Left ventricle myocardium superior (tissue), 1 donor: ENCODE measurements around the gene HLA-DPB1. TPM values are rescaled to one million over a fixed set of nuclear protein-coding genes. Genes with fewer than 3 reads are reported as not detected.
"Not testable (repeated sequence)": the region's sequence is repeated elsewhere in the genome, so short reads cannot be mapped to it uniquely, and the experiment has no call there.

Experiments used
- ATAC-seq: fragments of 200-7000 bp; cut with Tn5 transposase; one replicate; pipeline ENCODE4 v1.9.1; 2020; ENCODE audit warnings: mild to moderate bottlenecking, moderate library complexity
- DNase-seq: peaks from one replicate; pipeline ENCODE4 v3.0.0-alpha.2; 2020
- intact Hi-C: fragments of 100-400 bp; cut with micrococcal nuclease; formaldehyde crosslinking; loops from one replicate; pipeline ENCODE4 v1.11.0; 2022
- long read RNA-seq: library from polyadenylated mRNA; unstranded; transcript quantifications from one replicate; pipeline ENCODE4 v2.0.0, GENCODE V29; 2021
- total RNA-seq: library from RNA; stranded (reverse); fragmentation: NEBNext Ultra II Directional; extraction: Animal tissue kit (Norgen Biotek cat#: 25700); gene quantifications from one replicate; pipeline ENCODE4 v1.2.1, GENCODE V29; 2021
- donor health status: DM: no; HTN: yes; CAD: no; lungs with severe emphysema.

The HLA-DPB1 gene
- 41.5 TPM for total RNA-seq
- long read RNA-seq, transcript HLA-DPB1-211 (6 exons, 1,560 nt), result major isoform, 28 of 42 reads
- long read RNA-seq, partial matches to known transcripts, result 12 of 42 reads
- long read RNA-seq, other reads (novel, unspliced or antisense), result 1 of 42 reads

DNA sequence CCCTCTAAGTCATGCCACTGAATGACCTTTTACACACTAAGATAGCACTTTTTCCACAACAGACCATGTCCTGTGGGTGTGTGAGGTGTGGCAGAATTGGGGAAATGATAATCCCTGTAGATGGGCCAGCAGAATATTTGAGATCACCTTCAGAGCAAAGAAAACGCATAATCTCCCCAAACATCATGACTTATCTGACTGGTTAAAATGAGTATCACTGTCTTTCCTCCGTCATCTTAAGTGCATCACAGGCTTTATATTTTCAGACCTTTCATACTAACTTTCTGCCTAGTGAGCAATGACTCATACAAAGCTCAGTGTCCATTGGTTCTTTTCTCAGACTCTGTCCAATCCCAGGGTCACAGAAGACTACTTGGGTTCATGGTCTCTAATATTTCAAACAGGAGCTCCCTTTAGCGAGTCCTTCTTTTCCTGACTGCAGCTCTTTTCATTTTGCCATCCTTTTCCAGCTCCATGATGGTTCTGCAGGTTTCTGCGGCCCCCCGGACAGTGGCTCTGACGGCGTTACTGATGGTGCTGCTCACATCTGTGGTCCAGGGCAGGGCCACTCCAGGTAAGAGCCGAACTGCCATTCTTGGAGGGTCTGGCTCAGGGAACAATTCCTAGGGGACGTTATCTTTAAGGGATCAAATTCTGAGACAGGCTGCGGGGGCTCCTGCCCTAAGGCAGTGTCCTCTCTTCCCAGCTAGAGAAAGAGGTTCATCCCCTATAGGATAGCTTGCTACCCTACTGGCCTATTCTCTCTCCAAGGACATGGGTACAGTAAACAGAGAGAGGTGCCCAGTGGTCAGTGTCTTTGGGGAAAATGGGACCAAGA, at the start of gene HLA-DPB1:
TSS of gene HLA-DPB1 (plus strand) at position 423 of the 838 bp plus-strand sequence. CDS start at position 475, 52 bp downstream.
- no peak for DNase-seq
- peak; percentile 73 for ATAC-seq
- intact Hi-C loops, result no loop called here

DNA sequence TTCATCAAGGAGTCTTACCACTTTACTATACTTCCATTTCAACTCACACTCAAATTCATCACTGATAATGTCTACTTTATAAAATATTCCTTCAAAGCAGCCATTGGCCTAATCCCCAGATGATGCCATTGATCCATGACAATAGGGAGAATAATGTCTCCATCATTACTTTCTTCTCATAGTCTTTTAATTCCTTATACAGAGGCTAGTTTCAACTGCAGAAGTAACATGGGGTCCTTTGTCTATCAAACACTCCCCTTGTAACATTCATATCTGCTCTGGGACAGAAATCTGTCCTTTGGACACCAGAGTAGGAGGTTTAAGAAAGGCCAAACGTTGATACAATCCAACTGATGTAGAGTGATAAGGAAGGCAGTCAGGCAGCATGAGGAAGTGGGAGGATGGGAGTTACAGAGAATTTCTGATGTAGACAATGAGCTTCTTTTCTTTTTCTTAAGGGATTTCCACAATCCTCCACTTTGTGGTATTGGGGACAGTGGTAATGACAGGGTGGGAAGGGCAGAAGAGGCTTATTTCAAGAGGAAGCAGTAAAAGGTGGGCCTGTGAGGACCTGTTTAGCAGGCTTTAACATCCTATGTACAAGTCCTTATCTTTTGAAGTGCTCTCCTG, 47.5 kb upstream of the HLA-DPB1 start:
- ATAC-seq, result no peak

DNA sequence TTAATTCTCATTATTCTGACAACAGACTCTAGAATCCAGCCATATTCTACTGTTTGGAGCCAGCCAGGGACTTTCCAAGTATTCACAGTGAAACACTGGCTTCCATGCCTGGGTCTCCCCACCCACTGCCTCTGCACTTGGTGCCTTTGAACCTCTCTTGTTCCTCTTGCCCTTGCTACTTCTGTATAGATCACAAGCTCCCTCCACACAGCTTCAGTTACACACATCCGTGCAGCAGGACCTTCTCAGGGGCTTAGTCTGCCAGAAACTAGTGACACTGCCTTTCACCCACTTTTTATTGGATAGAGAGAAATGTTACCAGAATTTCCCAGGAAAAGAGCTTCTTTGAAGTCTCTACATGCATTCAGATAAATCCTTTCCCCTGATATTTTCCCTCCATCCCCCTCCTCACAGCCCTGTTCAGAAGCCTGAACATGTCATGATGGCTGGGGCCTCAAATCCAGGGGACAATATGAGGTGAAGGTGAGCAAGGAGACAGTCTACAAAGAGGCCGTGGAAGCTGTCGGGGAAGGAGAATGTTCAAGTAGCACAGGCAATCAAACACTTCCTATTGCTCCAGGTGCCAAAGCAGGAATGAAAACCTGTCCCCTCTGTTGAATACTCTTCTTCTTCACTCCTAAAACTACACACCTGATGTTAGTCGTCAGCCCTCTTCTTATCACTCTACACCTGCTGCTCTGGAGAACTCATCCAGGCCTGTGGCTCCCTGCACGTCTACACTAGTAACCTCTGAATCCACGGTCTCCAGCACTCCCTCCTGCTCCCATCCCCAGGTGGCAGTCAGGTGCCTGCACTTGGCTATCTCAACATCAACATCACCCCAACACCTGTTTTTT, 46.2 kb upstream of the HLA-DPB1 start:
- peak; percentile 87 for ATAC-seq
- DNase-seq, result no peak
- intact Hi-C loops, result no loop called here

More for the DNA sequence above, 47.5 kb upstream of the HLA-DPB1 start:
- intact Hi-C loops, result no loop called here
- DNase-seq, result no peak

DNA sequence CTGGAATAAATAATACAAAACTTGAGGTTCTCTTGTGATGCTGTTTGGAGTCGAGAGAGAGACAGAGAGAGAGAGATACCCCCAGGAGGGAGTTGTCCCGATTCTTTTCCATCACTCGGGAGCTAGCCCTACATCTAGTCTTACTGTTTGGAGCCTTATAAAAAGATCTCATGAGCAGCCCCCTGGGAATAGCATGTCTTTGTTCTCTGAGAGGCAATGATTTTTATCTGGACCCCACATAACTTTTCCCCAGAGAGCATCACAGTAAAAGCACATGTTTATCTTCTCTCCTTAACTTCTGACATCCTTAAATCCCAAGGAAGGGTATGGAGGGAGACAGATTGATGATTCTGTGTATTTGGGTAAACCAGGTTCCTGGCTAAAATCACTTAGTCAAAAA, 45.5 kb upstream of the HLA-DPB1 start:
- intact Hi-C loops, result no loop called here
- ATAC-seq, result no peak
- no peak for DNase-seq

DNA sequence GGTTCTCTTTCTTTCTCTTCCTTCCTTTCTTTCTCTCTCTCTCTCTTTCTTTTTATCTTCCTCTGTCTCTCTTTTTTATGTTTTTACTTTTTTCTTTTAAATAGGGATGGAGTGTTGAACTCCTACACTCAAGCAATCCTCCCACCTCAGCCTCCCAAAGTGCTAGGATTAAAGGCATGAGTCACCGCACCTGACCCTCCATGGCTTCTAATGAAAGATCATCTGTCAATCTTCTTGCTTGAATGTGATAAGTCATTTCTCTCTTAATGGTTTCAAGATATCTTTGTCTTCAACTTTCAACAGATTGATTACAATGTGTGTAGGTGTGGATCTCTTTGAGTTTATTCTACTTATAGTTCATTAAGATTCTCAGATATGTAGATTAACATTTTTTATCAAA, 41.2 kb upstream of the HLA-DPB1 start:
- ATAC-seq (no peak), DNase-seq (no peak)
- intact Hi-C loops, result no loop called here

DNA sequence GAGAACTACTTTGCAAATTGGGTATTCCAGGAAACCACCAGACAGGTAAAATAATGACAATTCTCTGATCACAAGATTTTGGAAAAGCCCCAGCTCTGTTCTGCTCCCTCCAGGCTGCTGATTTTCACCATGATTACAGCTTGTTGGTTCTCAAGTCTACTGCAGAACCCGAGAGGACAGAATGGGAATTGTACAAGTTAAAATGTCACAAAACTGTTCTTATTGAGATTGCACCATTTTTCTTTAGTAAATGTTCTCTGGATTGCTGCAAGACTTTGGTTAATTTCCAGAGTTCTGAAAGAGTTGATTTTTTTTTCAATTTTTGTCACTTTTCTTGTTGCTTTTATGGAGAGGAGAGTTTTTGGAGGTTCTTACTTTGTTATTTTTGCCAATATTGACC, 39.3 kb upstream of the HLA-DPB1 start:
- DNase-seq (no peak), ATAC-seq (no peak)
- intact Hi-C loops, result no loop called here

DNA sequence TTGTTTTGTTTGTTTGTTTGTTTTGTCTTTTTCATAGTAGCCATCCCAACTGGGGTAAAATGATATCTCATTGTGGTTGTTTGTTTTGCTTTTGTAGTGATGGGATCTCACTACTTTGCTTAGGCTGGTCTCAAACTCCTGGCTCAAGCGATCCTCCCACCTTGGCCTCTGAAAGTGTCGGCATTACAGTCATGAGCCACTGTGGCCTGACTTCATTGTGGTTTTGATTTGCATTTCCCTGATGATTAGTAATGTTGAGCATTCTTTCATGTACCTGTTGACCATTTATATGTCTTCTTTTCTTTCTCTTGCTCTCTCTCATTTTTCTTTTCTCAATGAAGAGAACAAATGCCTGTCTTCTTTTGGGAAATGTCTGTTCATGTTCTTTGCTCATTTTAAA, 35.6 kb upstream of the HLA-DPB1 start:
- ATAC-seq (no peak), DNase-seq (no peak)
- intact Hi-C loops, result no loop called here

DNA sequence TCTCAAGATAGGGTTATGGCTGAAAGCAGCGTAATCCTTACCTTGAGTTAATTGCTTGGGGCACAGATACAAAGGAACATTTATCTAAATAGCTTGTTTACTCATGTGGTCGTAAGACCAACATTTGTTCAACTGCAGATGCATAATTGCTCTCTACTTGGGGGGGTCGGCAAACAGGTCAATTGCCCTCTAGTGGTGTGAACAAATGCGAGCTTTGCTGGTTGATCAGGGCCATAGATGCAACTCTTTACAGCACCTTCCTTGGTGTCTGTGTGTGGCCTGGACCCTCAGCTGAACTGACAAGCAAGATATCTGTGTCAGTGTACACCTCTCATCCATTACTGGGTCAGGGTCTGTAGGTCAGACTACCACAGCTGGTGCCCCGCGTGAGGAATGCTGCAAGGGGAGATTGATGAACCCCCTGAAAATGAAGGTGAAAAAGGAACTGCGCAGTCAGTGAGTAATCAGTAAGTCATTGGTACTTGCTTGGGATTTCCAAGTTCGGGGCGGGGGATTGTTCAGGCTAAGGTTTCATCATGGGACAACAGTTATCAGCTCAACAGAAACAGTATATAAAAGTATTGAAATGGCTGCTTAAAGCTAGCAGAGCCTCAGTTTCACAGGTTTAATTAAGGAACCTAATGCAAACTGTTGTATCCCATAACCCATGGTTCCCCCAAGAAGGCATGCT, 26.3 kb upstream of the HLA-DPB1 start:
- intact Hi-C loops, result no loop called here
- DNase-seq (no peak), ATAC-seq (no peak)

DNA sequence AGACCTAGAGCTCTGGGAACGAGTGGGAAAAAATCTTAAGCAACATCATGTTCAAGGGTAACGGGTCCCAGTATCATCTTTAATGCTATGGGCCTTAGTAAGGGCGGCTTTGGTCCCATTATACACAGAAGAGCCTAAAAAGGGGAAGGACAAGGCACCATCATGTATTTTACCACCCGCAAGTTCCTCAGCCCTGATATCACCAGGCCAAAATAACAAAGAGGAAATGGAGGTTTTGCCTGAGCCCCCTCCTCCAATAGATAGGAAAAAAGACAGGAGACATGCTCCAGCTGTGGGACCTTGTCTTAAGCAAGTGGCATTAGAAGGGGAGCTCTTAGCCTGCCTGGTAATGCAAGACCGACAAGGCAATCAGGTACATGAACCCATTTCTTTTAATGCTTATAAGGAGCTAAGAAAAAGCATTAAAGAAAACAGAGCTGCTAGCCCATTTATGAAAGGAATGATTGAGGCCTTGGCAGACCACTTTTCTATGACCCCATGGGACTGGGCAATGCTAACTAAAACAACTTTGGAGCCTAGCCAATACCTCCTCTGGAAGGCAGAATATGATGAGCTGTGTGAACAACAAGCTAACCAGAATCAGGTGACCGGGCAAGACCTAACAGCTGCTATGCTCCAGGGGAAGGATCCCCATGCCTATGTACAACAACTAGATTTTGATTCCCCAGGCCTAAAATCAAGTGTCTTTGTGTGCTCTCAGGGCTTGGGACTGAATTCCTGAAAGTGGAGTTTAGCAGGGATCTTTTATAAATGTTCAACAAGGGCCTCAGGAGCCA, 25.6 kb upstream of the HLA-DPB1 start:
- DNase-seq, result no peak

DNA sequence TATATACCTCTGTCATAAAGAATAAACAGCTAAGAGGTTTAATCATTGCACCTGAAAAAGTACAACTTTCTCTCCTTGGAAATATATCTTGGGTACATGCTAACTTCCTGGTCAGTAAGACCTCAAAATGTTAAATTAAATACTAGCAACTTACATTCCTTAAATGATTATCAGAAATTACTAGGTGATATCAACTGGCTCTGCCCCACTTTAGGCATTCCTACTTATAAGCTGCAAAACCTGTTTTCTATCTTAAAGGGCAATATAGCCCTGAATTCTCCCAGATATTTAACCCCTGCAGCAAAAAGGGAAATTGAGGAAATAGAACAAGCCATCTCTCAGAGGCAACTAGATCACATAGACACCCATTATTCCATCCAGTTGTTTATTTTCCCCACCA, 23.2 kb upstream of the HLA-DPB1 start:
- DNase-seq (no peak), ATAC-seq (no peak)
- intact Hi-C loops, result no loop called here

More for the DNA sequence above, 25.6 kb upstream of the HLA-DPB1 start:
- intact Hi-C loops, result no loop called here
- ATAC-seq, result no peak

DNA sequence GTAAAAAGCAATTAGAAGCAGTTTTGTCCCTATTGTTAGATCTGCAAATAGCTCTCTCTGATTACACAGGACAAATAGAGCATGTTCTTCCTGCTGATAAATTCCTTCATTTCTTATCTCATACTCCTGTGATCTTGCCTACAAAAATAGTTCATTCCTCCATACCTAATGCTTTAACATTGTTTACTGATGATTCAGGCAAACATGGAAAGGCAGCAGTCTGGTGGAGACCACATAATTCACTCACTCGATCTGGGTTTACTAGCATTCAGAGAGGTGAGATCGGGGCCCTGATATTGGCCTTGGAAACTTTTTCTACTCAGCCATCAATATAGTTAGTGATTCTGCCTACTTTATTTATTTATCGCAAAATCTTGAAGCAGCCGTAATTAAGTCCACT, 22.6 kb upstream of the HLA-DPB1 start:
- intact Hi-C loops, result no loop called here
- no peak for DNase-seq
- ATAC-seq, result no peak

DNA sequence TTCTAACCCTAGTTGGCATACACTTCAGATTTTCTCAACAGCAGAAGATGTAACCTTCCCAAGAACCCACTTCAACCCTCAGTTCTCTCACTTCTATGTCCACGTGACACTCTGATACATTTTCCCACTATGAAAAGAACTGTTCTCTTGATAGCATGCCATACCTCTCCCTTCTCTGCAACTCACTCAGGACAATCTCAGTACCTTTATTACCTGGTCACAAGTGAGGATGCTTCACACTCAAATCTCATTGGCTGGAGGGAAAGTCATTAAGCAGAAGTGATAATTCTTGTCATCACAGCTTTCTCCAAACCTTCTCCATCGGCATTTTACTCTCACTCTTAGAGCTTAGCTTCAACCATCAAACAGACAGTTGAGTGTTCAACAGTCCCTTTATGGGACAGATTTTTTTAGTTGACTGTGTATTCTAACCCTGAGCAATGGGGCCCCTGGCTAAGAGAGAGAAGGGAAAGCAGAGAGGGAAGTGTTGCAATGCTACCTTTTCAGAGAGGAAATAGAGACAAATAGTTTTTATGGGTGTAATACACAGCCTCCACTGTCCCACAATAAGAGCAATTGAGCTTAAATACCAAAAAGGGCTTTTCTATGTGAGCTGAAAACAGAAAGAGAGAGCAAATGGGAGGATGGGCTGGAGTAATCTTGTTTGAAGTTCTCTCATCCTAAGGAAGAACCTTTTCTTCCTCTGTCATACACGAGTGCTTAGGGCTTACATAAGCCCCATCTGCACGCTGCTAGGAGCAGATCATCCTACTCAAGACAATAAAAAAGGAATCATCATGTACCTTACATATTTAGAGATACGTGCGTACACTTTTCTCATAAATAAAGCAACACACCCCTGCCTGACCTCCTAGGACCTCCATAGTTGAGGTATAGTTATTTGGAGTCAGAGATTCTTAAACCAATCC, 18.3 kb upstream of the HLA-DPB1 start:
- intact Hi-C loops, result no loop called here
- DNase-seq (no peak), ATAC-seq (no peak)

DNA sequence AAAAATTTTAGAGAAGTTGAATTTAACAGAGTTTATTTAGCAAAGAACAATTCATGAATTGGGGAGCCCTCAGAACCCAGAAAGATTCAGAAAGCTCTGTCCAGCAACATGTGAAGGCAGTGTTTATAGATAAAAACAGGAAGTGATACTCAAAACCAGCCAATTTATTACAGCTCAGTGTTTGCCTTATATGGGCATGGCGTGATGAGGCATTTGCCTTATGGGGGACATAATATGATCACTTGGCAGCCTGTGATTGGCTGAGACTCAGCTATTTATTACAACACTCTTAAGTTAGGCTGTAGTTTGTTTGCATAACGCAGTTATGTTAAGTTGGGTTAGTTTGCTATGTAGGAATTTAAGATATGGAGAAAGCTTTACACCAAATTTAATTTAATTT, 13.8 kb upstream of the HLA-DPB1 start:
- ATAC-seq, result no peak
- DNase-seq, result no peak
- intact Hi-C loops, result no loop called here

DNA sequence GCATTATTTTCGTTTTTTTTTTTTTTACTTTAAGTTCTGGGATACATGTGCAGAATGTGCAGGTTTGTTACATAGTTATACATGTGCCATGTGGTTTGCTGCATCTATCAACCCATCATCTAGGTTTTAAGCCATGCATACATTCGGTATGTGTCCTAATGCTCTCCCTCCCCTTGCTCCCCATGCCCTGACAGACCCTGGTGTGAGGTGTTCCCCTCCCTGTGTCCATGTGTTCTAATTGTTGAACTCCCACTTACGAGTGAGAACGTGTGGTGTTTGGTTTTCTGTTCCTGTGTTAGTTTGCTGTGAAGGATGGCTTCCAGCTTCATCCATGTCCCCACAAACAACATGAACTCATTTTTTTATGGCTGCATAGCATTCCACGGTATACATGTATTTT, 12.4 kb upstream of the HLA-DPB1 start:
- DNase-seq, ATAC-seq, intact Hi-C loops: not testable (repeated sequence)

DNA sequence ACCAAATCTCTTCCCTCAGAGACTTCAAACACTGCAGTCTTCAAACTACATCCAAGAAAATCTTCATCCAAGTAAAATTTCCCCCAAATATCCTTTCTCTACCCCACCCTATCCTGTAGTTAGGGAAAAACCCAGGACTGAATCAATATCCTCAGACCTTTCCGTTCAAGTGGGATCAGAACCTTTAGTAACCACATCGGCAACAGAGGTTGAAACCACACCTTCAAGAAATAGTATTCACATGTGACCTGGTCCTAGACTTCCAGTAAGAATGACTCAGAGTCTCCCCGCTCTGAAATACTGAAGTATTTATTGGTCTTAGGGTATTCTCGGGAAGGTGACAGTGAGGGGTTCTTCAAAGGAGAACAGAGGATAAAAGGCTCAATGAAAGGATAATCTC, 11.1 kb upstream of the HLA-DPB1 start:
- intact Hi-C loops, result no loop called here
- ATAC-seq (no peak), DNase-seq (no peak)

DNA sequence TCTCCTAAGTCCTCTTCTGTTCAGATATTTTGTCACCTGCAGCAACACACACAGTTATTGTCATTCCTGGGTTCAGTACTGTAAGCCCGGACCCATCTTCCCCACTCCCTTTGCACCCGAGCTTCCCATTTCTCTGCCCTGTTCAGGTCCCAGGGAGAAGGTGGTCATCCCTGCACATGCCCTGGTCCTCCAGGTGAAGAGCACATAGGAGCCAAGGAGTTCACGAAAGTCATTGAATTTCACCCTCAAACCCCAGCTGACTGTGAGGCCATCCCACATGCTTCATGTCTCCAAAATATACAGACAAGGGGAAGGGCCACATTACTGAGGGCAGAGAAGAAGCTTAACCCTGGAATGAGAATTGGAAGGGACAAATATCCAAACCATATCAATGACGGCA, 10.5 kb upstream of the HLA-DPB1 start:
- no peak for DNase-seq
- ATAC-seq, result no peak
- intact Hi-C loops, result no loop called here

DNA sequence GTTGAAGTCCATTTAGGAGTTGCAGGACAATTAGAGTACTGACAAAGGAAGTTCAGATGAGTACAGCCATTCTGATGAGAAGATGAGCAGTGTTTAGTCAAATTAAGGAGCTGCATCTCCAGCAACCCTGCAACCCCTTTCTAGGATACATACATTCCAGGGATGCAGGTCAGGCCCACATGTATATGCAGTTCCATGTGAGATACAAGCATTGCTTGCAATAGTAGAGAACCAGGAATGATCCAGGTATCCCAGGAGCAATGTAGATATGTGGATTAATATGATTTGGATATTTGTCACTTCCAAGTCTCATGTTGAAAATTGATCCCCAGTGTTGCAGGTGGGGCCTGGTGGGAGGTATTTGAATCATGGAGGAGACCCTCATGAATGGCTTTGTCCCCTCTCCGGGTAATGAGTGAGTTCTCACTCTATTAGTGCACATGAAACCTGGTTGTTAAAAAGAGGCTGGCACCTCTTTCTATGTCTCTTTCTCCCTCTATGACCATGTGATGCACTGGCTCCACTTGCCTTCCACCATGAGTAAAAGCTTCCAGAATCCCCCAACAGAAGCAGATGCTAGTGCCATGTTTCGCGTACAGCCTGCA, 8.8 kb upstream of the HLA-DPB1 start:
- ATAC-seq (no peak), DNase-seq (no peak)
- intact Hi-C loops, result no loop called here
